Stimulated activated naive B cell treated with anti-CD40 and anti-IgM and Interleukin-4, amounts not matched to agents 10 μg/mL and 1 μg/mL and 100 μg/mL, for 72 hours (primary cell): ENCODE data around the gene NOL9.

ENCODE experiments used
- ATAC-seq, 2 donors: fragments of 150-1000 bp; cut with Tn5 transposase; replicated peaks; 2 replicates each; pipeline ENCODE4 v1.10.0; 2021; ENCODE audit warnings: moderate library complexity in 1 of 2
- DNase-seq: peaks from one replicate; pipeline ENCODE4 v3.0.0; 2021
- H3K27ac Mint-ChIP-seq: one replicate; pipeline ENCODE4 v1.8.0; 2022; ENCODE audit warnings: mild to moderate bottlenecking, mixed read lengths
- H3K27me3 Mint-ChIP-seq, 2 donors: one replicate each; pipeline ENCODE4 v1.8.0; 2022; ENCODE audit warnings: mixed read lengths in 2 of 2
- H3K36me3 Mint-ChIP-seq, 2 donors: one replicate each; pipeline ENCODE4 v1.8.0; 2022; ENCODE audit warnings: mixed read lengths in 2 of 2, mild to moderate bottlenecking in 1 of 2
- H3K4me1 Mint-ChIP-seq, 2 donors: one replicate each; pipeline ENCODE4 v1.8.0; 2022; ENCODE audit warnings: mixed read lengths in 2 of 2, mild to moderate bottlenecking in 1 of 2
- H3K4me3 Mint-ChIP-seq, 2 donors: one replicate each; pipeline ENCODE4 v1.8.0; 2022; ENCODE audit warnings: mild to moderate bottlenecking in 2 of 2, mixed read lengths in 2 of 2, moderate library complexity in 1 of 2
- H3K9me3 Mint-ChIP-seq, 2 donors: one replicate each; pipeline ENCODE4 v1.8.0; 2022; ENCODE audit warnings: mixed read lengths in 2 of 2, mild to moderate bottlenecking in 1 of 2

NOL9 gene

DNA sequence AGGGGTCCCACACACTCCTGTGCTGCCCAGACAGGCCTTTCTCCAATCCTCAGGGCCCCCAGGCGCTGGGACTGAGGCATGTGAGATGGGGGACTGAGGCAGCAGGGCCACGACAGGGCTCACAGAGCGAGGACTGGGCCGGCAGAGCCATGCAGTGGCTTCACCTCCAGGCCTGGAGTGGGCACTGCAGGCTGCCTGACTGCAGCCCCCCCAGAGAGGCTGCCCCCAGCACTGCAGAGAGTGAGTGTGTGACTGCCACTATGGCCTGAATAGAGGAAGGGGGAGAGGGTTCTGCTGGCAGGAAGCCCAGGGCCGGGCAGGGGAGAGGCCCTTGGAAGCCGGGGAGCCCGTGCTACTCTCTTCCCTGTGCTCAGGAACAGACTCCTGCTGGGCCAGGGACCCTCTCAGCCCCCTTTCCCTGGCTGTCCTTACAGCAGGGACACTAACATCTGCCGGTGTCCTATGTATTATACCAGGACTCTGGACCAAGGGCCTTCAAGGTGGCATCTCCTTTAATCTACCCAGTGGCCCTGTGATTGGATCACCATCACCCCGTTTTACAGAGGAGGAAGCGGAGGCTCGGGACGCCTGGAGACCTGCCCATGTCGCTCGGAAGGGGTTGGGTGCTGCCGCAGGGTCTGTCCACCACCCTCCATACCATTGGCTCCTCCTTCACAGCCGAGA, 42.6 kb downstream of the NOL9 start:
- no peaks in the 10 kb centered on the region for H3K36me3 Mint-ChIP-seq
- no peak for ATAC-seq

DNA sequence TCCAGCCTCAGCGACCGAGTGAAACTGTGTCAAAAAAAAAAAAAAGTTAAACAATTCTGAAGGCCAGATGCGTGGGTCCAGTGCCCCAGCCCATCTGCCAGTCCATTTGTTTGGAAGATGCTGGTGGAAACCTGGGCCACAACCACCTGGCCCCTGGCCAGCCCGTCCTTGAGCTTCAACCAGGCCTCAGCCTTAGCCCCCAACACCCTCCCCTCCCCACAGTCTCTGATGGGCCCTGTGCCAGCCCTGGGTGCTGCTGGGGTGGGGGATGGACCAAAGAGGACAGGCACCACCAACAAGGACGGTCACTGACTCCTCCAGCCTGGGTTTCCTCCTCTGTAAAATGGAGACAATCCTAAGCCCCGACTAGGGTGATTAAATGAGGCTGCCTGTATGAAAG, 43.3 kb downstream of the NOL9 start:
- Mint-ChIP-seq H3K4me3 (no peak overlapping the region), H3K9me3 (no peaks in the 10 kb centered on the region), H3K27me3 (peaks cover 8 to 11% of the 10 kb centered on the region in 2 donors), H3K27ac (no peak overlapping the region), H3K36me3 (no peaks in the 10 kb centered on the region), H3K4me1 (peaks cover 0 to 9% of the 10 kb centered on the region in 2 donors)
- ATAC-seq (no peak), DNase-seq (no peak)

More for the DNA sequence above, 42.6 kb downstream of the NOL9 start:
- peaks cover 0 to 9% of the 10 kb centered on the region in 2 donors for H3K4me1 Mint-ChIP-seq
- H3K9me3 Mint-ChIP-seq, result no peaks in the 10 kb centered on the region
- H3K27ac Mint-ChIP-seq, result no peak overlapping the region
- H3K4me3 Mint-ChIP-seq, result no peak overlapping the region
- no peak for DNase-seq
- peaks cover 6 to 11% of the 10 kb centered on the region in 2 donors for H3K27me3 Mint-ChIP-seq

DNA sequence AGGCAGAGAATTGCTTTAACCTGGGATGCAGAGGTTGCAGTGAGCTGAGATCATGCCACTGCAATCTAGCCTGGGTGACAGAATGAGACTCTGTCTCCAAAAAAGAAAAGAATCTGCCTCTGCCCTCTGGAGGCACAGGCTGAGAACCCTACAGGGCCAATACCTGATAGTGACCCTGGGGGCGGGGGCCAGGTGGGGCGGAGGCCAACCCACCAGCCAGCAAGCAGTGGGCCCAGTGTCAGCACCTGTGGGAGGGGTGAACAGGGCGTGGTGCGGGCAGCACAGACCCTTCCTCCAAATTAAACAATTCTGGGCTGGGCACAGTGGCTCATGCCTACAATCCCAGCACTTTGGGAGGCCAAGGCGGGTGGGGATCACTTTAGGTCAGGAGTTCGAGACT, 43.8 kb downstream of the NOL9 start:
- H3K9me3 Mint-ChIP-seq, result no peaks in the 10 kb centered on the region
- no peak overlapping the region for H3K27ac Mint-ChIP-seq
- H3K4me1 Mint-ChIP-seq, result peaks cover 0 to 9% of the 10 kb centered on the region in 2 donors
- no peak overlapping the region for H3K4me3 Mint-ChIP-seq
- DNase-seq (no peak), ATAC-seq (no peak)
- H3K27me3 Mint-ChIP-seq, result peaks cover 9 to 13% of the 10 kb centered on the region in 2 donors
- no peaks in the 10 kb centered on the region for H3K36me3 Mint-ChIP-seq

DNA sequence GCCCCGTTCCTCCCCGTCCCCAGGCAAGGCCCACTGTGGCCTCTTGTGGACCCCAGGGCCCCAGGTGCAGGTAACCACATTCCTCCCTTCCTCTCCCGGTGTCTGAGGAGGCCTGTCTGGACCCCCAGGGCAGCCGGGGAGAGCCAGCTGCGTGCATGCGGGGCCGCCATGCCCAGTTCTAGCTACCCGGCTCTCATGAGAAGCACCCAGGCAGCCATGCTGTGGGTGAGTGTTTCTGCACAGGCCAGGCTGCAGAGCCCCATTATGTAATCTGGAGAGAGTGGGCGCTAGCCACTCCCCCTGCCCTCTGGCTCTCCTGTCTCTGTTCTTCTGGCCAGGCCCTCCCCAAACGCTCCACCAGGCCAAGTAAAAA, 44.4 kb downstream of the NOL9 start:
- Mint-ChIP-seq H3K27me3 (peaks cover 13 to 18% of the 10 kb centered on the region in 2 donors), H3K36me3 (no peaks in the 10 kb centered on the region), H3K4me3 (no peak overlapping the region), H3K9me3 (no peaks in the 10 kb centered on the region), H3K27ac (no peak overlapping the region), H3K4me1 (peaks cover 0 to 9% of the 10 kb centered on the region in 2 donors)
- ATAC-seq (no peak), DNase-seq (no peak)

DNA sequence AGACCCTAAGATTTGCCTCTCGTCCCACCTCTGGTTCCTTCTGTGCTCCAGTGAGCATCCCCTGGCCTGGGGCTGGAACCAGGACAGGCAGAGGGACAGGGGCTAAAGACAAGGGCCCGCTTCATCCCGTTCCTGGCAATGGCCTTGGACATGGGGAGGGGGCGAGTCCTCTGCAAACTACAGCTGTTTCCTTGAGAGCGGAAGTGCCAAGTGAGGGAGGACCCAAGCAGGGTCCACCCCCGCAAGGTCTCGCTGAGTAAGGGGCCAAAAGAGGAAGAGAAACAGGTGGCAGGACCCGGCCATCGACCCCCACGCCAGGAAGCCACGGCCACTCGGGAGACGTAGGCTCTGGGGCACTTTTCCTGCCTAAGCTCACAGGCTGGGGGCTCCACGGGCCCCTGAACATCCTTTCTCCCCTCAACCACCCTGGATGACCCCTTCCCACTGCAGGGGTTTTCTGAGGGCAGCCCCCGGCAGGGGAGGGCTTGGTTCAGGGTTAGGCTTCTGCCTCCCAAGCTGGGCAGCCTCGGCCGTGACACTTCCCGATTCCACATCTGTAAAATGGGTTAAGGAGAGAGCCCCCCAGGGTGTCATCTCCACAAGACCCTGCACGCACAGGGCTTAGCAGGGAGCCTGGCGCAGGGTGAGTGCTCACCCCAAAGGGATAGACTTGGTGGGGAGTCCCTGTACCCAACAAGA, 44.9 kb downstream of the NOL9 start:
- peaks cover 13 to 18% of the 10 kb centered on the region in 2 donors for H3K27me3 Mint-ChIP-seq
- H3K4me1 Mint-ChIP-seq, result peaks cover 0 to 9% of the 10 kb centered on the region in 2 donors
- no peak for DNase-seq
- ATAC-seq, result no peak
- H3K4me3 Mint-ChIP-seq, result no peak overlapping the region
- no peaks in the 10 kb centered on the region for H3K36me3 Mint-ChIP-seq
- no peaks in the 10 kb centered on the region for H3K9me3 Mint-ChIP-seq
- H3K27ac Mint-ChIP-seq, result no peak overlapping the region

DNA sequence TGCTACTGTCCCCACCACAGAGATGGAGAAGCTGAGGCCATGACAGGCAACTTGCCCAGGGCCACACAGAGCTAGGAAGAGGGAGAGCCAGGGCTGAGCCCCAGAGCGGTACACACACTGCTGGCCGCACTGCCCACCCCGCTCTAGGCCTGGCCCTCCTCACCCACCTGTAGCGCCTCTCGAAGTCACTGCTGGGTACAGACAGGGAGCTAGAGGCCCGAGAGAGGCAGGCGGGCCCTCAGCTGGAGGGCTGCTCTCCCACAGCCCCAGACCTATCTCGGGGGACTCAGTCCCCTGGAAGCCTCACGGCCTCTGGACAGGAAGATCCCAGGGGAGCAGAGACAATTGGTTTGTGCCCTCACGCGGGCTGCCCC, 45.5 kb downstream of the NOL9 start:
- H3K9me3 Mint-ChIP-seq, result no peaks in the 10 kb centered on the region
- ATAC-seq, result no peak

DNA sequence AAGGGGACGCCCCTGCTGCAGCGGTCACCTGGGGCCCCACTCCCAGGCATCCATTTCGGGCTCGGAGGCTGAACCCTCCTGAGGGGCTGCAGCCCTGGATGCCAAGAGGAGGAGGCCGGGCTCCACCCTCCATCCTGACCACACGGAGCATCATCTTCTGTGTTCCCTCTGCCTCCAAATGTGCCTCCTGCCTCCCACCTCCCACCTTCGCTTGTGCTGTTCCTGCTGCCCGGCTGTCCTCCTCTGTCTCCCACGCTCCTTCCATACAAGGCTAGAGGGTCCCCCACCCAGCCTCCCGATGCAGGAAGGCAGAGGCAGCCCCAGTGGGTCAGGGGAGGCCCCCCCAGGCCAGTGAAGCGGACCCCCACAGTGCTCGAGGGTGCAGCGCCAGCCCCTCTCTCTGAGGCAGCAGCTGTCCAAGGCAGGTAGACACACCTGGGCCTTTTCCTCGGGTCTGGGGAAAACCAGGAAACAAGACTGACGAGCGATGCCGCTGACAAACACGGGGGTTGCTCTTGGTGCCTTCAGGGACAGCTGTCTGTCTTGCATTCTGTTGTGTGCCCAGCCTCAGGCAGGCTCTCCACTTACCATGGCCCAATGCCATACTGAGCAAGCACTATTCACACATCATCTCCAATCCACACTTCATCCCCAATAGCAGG, 46.0 kb downstream of the NOL9 start:
- peaks cover 0 to 9% of the 10 kb centered on the region in 2 donors for H3K4me1 Mint-ChIP-seq
- H3K36me3 Mint-ChIP-seq, result no peaks in the 10 kb centered on the region
- ATAC-seq, result no peak
- no peak for DNase-seq
- no peaks in the 10 kb centered on the region for H3K9me3 Mint-ChIP-seq
- H3K27ac Mint-ChIP-seq, result no peak overlapping the region
- H3K27me3 Mint-ChIP-seq, result peaks cover 13 to 18% of the 10 kb centered on the region in 2 donors
- H3K4me3 Mint-ChIP-seq, result no peak overlapping the region

More for the DNA sequence above, 45.5 kb downstream of the NOL9 start:
- Mint-ChIP-seq H3K4me1 (peaks cover 0 to 9% of the 10 kb centered on the region in 2 donors), H3K27ac (peak overlapping the region; percentile 9), H3K4me3 (no peak overlapping the region), H3K36me3 (no peaks in the 10 kb centered on the region), H3K27me3 (peaks cover 13 to 18% of the 10 kb centered on the region in 2 donors)
- no peak for DNase-seq

DNA sequence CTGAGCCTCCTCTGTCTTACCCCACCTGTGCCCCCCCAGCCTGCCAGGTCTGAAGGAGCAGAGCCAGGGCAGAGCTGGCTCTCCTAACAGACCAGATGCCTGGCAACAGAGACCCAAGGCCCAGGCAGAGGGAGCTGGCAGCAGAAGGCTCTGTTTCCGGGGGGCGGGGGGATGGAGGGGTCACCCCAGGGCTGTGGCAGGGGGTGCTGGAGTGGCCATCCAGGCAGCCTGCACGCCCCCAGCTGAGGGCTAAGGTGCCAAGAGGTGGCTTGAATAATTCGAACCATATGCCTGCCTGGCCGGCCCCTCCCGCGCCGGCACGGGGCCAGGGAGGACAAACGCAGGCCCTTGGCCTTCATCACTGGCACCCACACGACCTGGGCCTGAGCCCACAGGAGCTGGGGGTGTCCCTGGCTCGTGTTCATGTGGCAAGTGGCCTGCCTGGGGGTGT, 46.8 kb downstream of the NOL9 start:
- peaks cover 0 to 9% of the 10 kb centered on the region in 2 donors for H3K4me1 Mint-ChIP-seq

DNA sequence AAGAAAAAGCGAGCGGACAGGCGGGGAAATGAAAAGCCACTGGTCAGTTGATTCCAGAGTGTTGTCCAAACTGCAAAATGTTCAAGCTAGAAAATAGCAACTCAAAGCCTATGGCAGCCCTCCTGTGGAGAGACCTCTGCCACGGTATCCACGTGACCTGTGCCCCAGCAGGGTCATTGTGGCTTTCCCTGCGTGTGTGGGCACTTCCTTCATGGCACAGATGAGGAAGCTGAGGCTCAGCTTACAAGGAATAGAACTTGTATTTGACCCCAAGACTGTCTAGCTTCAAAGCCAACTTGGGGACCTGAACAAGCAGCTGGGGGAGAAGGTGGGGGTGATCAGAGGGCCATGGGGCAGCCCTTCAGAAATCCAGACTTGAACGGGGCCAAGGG, 47.3 kb downstream of the NOL9 start:
- Mint-ChIP-seq H3K4me3 (no peak overlapping the region), H3K27ac (no peak overlapping the region), H3K36me3 (no peaks in the 10 kb centered on the region), H3K9me3 (no peaks in the 10 kb centered on the region), H3K27me3 (peaks cover 13 to 18% of the 10 kb centered on the region in 2 donors), H3K4me1 (peaks cover 0 to 9% of the 10 kb centered on the region in 2 donors)
- DNase-seq, result no peak
- no peak for ATAC-seq

More for the DNA sequence above, 46.8 kb downstream of the NOL9 start:
- Mint-ChIP-seq H3K27me3 (peaks cover 13 to 18% of the 10 kb centered on the region in 2 donors), H3K27ac (no peak overlapping the region), H3K9me3 (no peaks in the 10 kb centered on the region), H3K4me3 (no peak overlapping the region), H3K36me3 (no peaks in the 10 kb centered on the region)
- DNase-seq (no peak), ATAC-seq (no peak)

DNA sequence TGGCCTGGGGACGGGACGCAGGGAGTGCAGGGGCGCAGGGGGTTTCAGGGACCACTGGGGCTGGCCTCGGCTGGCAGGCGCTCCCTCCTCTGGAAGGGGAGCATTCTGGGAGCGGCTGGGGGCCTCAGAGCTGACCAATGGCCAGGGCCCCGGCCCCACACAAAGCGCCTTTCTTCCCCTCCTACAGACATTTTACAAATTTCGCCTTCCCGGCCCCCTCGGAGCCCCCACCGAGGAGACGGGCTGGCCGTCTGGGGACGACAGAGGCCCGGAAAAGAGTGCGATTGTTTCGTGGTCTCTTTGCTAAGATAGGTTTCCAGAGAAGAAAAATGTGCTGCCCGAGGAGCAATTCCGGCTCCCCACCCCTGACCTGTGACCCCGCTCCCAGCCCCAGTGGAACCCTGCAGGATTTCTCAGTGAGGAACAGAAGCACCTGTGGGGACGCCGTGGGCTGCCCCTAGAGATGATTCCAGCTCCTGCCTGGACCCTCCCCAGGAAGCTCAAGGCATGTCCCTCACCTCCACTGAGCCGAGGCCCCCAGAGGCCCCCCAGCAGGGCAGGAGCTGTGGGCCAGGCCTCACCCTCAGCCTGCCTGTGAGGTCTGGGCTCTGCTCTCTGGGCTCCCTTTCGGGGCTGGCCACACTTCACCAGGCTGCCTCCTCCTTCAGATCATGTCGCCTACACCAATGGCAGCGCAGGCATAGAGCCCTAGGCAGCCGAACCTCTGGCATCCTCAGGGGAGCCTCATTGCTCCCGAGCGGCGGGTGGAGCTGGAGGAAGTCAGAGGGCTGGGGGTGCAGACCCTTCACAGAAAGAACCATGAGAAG, 47.9 kb downstream of the NOL9 start:
- Mint-ChIP-seq H3K4me3 (no peak overlapping the region), H3K36me3 (no peaks in the 10 kb centered on the region), H3K9me3 (no peaks in the 10 kb centered on the region), H3K27me3 (peaks cover 19 to 21% of the 10 kb centered on the region in 2 donors), H3K27ac (no peak overlapping the region), H3K4me1 (peaks cover 0 to 9% of the 10 kb centered on the region in 2 donors)
- no peak for DNase-seq
- no peak for ATAC-seq

DNA sequence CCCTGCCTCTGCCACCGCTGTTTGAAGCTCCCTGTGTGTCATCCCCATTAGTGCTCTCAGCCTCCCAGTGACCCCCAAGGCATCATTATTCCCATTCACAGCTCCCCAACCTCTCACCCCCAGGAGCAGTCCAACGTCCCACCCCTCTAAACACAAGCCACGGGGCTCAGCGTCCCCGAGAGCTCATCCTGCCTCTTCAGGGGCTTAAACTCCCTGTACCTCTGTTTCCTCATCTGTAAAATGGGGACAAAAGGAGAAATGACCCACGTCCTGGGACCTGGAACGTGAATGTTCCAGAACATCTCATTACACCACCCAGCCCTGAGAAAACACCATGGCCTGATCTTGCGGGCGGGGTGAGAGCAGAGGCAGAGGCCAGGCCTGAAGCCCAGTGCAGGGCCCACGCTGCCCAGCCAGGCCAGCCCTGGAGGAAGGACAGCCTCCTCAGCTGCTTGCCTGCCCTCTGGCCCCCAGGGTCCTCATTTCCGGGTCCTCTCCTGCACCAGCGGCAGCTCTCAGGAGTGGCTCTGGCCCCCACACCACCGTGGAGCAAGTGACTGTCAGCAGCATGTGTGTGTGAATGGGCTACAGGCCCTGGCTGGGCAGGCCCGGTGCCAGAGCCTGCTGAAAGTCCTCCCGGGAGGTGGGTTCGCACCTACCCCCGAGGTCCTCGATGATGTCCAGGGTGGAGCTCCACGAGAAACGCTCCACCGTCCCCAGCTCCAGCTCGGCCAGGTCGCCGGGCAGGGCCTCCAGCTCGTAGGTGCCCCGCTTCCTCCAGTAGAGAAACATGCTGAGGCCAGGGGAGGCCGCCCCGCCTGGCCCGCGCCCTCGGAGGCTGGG, 48.7 kb downstream of the NOL9 start:
- no peaks in the 10 kb centered on the region for H3K9me3 Mint-ChIP-seq
- DNase-seq (no peak), ATAC-seq (no peak)
- no peak overlapping the region for H3K4me3 Mint-ChIP-seq
- H3K27me3 Mint-ChIP-seq, result peaks cover 27 to 29% of the 10 kb centered on the region in 2 donors
- no peak overlapping the region for H3K27ac Mint-ChIP-seq
- H3K36me3 Mint-ChIP-seq, result peaks cover 0 to 1% of the 10 kb centered on the region in 2 donors
- peaks cover 0 to 9% of the 10 kb centered on the region in 2 donors for H3K4me1 Mint-ChIP-seq

DNA sequence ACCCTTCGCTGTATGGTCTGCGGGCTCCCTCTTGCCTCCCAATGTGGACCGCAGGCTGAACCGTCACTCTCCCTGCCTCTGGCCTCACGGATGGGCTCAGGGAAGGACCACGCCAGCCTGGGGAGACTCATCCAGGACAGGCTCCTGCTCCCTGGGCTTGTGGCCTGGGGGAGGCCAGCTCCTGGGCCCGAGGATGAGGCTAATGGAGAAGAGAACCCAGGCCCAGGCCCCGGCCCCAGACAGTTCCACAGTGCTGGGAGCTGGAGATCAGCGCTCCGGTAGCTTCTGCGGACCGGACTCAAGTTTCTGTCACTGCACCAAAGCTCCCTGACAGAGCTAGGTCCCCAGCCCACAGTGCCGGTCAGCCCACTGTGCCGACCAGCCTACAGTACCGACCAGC, 49.4 kb downstream of the NOL9 start:
- Mint-ChIP-seq H3K4me1 (peaks cover 0 to 9% of the 10 kb centered on the region in 2 donors), H3K9me3 (no peaks in the 10 kb centered on the region), H3K27ac (no peak overlapping the region), H3K4me3 (no peak overlapping the region), H3K27me3 (peaks cover 34 to 36% of the 10 kb centered on the region in 2 donors), H3K36me3 (peaks cover 0 to 1% of the 10 kb centered on the region in 2 donors)
- no peak for DNase-seq
- no peak for ATAC-seq

DNA sequence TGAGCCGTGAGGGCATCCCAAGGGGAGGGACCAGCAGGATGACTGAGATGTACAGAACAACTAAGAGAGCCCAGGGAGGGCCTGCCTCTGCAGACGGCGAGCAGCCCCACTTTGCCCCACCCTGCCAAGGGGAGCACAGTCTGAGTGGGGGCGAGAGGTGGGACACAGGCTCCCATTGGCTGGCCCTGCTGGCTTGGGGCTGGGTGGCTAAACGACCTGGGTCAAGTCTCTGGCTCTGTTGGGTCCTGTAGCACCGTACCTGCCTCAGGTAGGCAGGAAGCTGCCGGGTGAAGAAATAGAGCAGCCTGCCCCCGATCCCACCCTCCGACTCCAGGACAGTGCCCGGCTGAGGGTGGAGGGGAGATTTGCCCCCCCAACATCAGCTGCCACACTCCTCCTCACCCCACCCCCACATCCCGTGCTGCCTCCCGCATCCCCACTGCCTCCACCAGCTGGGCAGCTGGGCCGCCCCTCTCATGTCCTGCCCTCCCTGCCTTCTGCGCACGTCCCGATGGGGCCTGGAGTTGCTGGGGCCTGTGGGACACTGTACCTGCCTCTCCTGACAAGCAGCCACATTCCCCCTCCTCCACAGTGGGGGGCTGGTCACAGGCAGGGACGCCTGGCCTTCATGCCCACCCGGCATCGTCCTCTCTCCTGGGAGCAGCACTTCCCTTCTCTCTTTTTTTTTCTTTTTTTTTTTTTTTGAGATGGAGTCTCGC, 50.3 kb downstream of the NOL9 start:
- ATAC-seq (no peak), DNase-seq (no peak)
- Mint-ChIP-seq H3K36me3 (peaks cover 0 to 1% of the 10 kb centered on the region in 2 donors), H3K27me3 (peaks cover 40 to 43% of the 10 kb centered on the region in 2 donors), H3K4me1 (peaks cover 0 to 5% of the 10 kb centered on the region in 2 donors), H3K27ac (no peak overlapping the region), H3K9me3 (no peaks in the 10 kb centered on the region), H3K4me3 (no peak overlapping the region)
